GM18867 (cell line): Measurements from ENCODE around the gene TJP2.

Experiments
- ATAC-seq: cut with Tn5 transposase; IDR thresholded peaks from one replicate; pipeline ENCODE4 v1.9.1; 2021; ENCODE audit warnings: mild to moderate bottlenecking, moderate library complexity; ENCODE audit not compliant: unreplicated experiment

Gene TJP2

GRCh38 chr9:69173891-69174615 lies at the start of gene TJP2:
TSS of gene TJP2 (plus strand) at chr9:69174277. CDS start at chr9:69174373, 96 bp downstream.
- ATAC-seq: peak; percentile 56

- no peak for ATAC-seq
These were observed 43.3 kb upstream of the TJP2 start for GRCh38 chr9:69130456-69131441.

GRCh38 chr9:69131682-69132081 lies 42.4 kb upstream of the TJP2 start:
- no peak for ATAC-seq

DNA sequence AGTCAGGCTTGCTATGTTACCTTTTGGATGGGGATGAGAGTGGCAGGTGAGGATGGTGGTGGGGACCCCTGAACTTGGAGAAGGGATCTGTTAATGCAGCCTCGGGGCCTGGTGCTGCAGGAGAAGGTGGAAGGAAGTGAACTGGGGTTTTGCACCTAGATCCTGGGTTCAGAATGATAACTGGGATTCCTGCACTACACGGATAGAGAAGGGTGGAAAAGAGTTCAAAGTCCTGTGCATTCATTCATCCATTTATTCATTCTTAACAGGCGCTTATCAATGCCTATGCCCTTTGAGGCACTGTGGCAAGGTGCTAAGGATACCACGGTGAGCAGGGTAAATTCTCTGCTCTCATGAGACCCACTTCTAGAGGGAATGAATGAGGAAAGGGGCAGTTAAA lies 41.7 kb upstream of the TJP2 start:
- ATAC-seq: no peak

- no peak for ATAC-seq
These were observed 39.7 kb upstream of the TJP2 start for GRCh38 chr9:69134412-69134811.

GRCh38 chr9:69136185-69136584 lies 37.9 kb upstream of the TJP2 start:
- ATAC-seq: no peak

DNA sequence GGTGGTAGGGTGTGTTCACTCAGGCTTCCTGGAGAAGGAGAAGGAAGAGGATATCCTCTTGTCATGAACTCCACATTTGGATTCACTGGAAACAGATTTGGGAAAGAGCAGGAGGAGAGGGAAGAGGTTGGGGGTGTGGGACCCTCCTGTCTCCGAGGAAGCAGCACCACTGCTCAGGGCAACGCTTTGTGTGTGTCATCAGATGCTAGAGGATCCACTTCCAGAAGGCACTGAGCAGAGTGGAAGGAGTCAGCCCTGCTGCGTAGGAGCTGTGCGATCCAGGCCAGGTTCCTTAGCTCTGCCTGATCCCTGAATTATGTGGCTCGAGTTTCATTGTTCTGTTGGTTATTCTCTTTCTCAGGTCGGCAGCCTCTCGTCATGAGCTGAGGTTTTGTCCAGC lies 37.3 kb upstream of the TJP2 start:
- ATAC-seq: no peak

DNA sequence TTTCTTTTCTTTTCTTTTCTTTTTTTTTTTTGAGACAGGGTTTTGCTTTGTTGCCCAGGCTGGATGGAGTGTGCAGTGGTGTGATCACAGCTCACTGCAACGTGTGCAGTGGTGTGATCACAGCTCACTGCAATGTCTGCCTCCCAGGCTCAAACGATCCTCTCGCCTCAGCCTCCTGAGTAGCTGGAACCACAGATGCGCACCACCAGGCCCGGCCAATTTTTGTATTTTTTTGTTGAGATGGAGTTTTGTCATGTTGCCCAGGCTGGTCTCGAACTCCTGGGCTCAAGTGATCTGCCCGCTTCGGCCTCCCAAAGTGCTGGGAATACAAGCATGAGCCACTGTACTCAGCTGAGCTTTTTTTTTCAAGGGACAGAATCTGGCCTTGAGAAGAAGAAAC lies 36.8 kb upstream of the TJP2 start:
- no peak for ATAC-seq

DNA sequence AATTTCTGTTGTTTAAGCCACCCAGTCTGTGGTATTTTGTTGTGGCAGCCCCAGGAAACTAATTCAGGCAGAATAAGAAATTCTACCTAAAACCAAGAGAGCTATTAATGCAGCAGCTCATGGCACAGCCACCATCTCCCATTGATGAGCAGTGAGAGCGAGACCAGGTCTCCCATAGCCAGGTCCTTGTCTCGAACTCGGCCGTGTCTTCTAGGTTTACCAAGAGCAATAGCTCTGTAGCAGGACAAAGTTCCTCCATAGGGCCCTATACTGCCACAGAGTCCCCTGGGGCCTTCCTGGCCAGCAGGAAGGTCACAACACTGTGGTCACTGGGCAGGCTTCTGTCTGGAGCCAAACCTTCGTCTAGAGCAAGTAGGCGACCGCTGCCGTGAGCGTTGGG lies 34.5 kb upstream of the TJP2 start:
- ATAC-seq: no peak

GRCh38 chr9:69140123-69140735 lies 33.8 kb upstream of the TJP2 start:
- no peak for ATAC-seq

DNA sequence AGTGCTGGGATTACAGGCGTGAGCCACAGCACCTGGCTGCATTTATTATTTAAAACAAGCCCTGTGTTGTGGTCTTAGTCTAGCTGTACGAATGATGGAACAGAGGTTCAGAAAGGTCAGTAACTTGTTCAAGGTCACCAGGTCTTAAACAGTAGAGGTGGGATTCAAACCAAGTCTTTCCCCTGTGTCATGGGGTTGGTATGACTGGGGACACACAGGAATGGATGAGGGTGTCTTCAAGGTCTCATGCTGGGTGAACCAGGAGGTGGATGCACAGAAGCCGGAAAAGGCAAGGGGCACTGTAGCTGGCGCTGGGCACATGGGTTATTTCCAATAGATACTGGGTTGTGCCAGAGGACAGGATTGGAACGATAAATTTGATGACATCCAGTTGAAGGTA lies 32.2 kb upstream of the TJP2 start:
- no peak for ATAC-seq

DNA sequence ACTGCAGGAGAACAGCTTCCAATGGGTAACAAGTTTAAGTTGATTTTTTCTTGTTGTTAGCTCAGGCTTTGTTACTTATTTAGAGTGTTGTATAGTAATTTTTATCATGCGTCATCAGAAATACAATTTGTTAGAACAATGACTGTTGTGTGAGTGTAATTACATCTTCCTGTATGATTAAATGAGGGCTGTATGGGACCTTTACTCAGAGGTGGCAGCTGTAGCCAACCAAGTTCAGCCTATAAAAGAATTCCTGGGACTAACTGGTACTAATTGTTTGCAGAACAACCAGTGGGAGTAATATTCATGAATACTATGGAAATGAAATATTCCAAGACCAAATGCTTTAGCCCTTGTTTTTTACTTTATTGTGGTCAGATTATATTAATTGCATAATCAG lies 30.8 kb upstream of the TJP2 start:
- no peak for ATAC-seq

DNA sequence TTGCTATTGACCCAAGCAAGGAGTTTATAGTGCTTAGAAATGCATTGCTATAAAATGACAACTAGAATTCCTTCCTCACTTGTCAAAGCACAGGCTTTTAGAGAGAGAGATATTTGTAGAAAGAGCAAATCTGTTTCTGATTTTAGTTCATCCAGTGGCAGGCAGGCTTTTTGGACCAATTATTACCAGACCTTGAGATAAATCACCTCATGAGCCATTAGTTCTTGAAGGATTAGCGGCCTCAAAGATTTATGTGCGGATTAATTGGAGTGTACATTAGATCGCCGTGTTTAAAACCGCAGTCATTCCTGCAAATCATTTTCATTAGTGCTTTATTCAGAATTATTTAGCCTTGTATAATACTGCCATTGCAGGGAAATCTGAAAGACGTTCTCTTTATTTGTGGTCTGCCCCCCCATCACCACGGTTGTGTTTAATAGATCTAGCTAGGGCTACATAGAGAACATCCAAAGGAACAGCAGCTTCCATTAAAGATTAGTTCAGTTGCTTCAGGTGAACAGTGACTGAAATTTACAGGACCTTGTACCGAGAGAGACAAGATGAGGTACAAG lies 28.8 kb upstream of the TJP2 start:
- no peak for ATAC-seq

DNA sequence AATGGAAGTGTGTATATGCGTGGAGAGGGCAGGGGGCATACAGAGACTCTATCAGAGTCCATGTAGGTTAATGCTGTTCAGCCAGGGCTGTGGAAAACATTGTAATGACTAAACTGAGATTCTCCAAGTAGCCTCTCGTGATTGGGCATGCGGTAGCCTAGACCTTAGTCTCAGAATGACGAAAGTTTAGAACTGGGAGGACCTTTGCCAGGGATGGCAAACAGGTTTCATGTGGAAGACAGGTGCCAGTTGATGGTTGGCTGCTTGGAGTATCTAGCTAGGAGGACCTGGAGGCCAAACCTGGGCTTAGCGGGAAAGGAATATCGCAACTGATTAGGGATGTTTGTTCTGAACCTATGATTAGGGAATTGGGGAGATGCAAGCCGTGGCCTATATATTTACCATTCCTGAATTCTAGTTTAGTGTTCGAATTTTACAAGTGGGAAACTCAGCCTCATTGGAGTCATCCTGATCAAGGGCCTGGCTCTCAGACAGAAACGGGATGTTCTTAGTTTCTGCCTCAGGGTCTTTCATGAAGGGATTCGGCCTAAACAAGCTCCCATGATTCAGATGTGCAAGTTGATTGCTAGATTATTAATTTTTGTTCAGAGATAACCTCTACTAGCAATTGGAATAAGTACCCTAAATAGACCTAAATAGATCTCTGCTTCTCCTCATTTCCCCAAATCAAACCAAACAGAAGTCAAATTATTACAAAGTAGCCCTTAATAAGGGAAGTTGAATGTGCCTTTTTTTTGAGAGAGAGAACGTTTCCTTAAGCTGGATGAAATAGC lies 26.8 kb upstream of the TJP2 start:
- no peak for ATAC-seq

DNA sequence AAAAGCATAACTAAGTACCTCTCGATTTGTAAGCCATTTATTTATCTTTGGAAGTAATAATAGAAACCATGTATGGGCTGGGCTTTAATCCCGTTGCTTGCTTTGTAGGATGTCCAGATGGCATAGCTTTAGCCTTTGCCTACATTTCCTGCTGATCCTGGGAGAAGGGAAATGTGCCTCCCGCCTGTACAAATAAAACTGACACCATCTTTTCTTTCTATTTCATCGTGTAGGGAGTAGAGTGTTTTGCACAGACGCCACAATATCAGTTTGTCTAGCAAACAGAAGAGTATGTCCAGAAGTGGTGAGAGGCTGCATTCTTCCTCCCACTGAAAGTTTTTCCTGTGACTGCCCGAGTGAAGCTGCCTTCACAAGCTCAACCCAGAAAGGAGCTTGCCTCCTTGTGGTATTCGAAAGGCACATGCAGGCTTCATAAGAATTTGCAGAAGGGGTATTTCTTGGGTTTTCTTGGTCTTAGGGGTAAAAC lies 24.7 kb upstream of the TJP2 start:
- ATAC-seq: no peak

- ATAC-seq: no peak
These were observed 22.6 kb upstream of the TJP2 start for GRCh38 chr9:69151506-69151905.

GRCh38 chr9:69153707-69154521 lies 20.2 kb upstream of the TJP2 start:
- no peak for ATAC-seq

- ATAC-seq: peak; percentile 97
These were observed 18.6 kb upstream of the TJP2 start for GRCh38 chr9:69155341-69156030.
